PC-9 (cell line): Measurements from ENCODE around the gene SUB1.

Source experiments
- EZH2 ChIP-seq: fragments of 200-600 bp; sonication (generic); IDR thresholded peaks from 2 replicates; pipeline ENCODE4 v1.8.0; 2017; ENCODE audit warnings: antibody characterized with exemption, low read depth
- TF ChIP-seq, protein P1 (sequence below): fragments of 200-600 bp; sonication (generic); conservative IDR thresholded peaks from 2 replicates; pipeline ENCODE4 v1.6.1; 2017; ENCODE audit warnings: mixed run types, antibody characterized with exemption, mild to moderate bottlenecking, moderate library complexity

DNA sequence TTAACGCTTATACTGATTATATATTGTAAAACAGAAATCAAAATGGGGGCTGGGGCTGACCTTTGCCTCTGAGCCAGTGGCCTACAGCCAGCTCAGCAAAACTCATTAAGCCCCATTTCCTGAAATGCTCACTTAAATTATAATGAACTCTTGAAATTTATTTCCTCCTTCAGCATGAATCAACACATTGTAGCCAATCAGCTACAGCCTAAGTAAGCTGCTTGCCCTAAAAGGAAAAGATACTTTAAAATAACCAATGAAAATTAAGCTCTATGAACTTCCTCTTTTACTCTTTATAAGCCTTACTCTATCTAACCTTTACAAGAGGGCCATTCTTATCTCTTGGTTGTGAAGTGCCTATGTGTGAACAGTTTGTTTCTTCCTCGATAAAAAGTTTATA is 33.5 kb upstream of the SUB1 start:
- TF ChIP-seq, protein P1, sequence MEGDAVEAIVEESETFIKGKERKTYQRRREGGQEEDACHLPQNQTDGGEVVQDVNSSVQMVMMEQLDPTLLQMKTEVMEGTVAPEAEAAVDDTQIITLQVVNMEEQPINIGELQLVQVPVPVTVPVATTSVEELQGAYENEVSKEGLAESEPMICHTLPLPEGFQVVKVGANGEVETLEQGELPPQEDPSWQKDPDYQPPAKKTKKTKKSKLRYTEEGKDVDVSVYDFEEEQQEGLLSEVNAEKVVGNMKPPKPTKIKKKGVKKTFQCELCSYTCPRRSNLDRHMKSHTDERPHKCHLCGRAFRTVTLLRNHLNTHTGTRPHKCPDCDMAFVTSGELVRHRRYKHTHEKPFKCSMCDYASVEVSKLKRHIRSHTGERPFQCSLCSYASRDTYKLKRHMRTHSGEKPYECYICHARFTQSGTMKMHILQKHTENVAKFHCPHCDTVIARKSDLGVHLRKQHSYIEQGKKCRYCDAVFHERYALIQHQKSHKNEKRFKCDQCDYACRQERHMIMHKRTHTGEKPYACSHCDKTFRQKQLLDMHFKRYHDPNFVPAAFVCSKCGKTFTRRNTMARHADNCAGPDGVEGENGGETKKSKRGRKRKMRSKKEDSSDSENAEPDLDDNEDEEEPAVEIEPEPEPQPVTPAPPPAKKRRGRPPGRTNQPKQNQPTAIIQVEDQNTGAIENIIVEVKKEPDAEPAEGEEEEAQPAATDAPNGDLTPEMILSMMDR = no peak
- no peak for TF ChIP-seq EZH2
